Right hindlimb (tissue), 1 donor: ENCODE measurements around the gene WWOX.
"Not testable (repeated sequence)": the region's sequence is repeated elsewhere in the genome, so short reads cannot be mapped to it uniquely, and the experiment has no call there.

ENCODE experiments used
- DNase-seq: peaks from one replicate; pipeline ENCODE4 v3.0.0-alpha.2; 2018

WWOX gene

DNA sequence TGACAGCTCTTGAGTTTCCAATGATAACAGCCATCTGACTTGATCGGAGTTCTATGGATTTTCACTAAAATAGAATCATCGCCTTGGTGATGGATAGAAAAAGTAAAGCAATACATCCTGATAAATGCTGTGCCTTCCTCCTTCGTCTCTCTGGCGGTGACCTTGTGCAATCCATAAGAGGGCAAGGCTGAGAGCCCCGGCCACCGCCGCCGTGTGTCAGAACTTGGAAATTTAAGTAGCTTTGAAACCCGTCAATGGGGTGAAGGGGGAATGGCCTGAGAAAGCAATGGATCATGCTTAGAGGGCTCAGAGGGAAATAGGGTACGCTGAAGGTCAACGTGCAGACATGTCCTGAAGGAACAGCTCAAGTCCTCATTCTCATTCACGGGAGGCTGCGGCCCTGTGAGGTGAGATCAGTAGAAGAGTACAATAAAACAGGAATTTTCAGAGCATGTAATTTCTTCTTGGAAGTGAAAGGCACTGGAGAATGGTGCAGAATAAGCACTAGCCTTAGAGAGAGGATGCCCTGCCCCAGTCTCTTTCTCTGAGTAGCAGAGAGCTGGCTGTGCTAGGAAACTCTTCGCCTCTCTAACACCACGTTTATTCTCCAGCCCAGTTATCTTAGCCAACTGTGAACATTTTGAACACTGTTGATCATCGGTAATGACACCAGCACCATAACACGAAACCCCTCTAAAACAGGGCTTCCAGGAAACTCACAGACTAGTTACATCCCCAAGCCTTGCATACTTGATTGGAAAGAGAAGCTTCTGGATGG lies 573.5 kb downstream of the WWOX start:
- no peak for DNase-seq

- no peak for DNase-seq
Measured at GRCh38 chr16:78673884-78674283, 574.4 kb downstream of the WWOX start.

DNA sequence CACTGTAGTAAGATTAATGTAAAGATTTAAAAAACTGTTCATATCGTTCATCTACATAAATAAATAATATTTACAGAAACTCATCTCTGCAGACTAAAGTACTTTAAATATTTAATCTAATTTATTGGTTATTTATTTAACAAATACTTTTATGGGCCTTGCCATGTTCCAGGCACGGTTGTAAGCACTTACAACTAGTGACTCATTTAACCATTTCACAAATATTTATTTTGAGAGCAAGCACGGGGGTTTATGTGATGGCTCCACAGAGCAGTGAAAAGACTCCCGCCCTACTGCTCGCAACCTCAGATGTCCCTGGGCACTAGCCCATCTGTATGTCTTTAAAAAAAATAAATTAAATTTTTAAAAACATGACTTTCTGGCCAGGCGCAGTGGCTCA lies 575.9 kb downstream of the WWOX start:
- no peak for DNase-seq

DNA sequence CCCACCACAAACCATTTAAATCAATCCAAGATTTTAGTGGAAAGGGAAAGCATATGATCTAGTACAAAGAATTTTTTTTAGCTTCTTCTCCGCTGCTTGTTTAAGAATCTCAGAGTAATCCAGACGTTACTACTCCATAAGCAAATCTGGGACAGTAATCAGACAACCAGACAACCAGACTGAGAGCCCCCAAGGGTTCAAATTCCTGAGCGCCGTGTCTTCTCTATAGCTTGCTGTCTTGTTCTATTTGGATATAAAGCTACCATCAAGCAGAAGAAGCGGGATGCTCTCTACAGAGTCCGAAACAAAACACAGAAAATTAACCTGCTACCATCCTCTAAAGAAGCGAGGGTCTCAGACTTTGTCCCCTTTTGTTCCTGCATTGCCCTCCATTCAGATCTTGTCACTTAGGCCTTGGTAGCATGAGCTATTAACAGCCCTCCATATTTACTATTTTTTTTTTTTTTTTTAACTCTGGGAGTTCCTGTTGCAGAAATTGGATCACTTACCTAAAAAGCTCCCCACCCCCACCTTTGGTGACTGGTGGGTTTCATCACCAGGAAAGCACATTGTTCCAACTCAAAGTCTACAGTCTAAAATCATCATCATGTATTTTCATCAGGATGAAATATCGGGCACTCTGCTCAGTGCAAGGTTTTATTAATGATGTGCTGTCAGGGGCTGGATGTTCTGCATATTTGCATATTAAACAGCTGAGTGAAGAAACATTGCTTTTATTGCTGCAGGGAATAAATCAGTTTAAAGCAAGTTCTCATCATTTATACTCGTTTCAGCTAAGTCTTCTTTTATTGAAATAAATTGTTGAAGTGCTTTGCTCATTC lies 576.7 kb downstream of the WWOX start:
- DNase-seq, result no peak

DNA sequence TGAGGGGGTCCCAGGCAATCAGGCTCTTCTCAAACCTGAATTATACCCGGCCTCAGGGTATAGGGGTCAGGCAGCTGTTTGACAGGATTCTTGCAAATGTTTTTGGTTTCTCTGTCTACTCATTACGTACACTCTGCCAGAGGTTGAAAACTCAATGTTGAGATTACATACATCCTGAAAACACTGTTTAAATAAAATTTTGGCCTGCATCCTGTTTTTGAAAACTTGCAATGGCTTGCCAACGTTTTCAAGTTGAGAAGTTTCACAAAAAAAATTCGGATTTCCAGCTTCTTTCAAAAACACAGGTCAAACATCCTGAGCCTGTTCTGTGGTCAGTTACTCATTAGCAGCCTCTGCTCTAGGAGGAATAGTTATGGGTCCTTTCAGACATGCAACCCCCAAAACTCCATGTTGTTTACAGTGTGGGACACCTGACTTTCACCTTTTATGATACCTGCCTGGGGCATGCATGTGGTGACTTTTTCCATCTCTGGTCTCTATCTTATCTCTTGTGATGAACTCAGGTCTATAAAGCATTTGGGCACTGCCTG lies 577.8 kb downstream of the WWOX start:
- no peak for DNase-seq

- no peak for DNase-seq
Measured at GRCh38 chr16:78679546-78679945, 580.1 kb downstream of the WWOX start.

DNA sequence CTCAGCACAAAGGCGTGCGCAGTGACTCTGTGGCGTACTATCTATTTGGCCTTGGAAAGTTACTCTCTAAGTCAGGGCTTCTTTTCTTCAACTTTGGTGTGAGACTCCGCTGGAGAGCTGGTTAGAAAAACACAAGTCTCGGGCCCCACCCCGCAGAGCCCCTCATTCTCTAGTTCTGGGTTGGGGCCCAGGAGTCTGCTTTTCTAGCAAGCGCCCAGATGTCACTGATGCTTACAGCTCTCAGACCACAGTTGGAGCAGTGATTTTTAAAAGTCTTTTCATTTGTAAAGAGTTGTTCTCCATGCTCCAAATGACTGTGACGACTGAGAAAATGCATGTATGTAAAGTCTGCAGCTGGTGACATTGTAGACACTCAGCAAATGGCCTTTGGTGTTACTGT lies 582.3 kb downstream of the WWOX start:
- no peak for DNase-seq

GRCh38 chr16:78684030-78684611 lies 584.7 kb downstream of the WWOX start:
- DNase-seq, result peak; percentile 72

DNA sequence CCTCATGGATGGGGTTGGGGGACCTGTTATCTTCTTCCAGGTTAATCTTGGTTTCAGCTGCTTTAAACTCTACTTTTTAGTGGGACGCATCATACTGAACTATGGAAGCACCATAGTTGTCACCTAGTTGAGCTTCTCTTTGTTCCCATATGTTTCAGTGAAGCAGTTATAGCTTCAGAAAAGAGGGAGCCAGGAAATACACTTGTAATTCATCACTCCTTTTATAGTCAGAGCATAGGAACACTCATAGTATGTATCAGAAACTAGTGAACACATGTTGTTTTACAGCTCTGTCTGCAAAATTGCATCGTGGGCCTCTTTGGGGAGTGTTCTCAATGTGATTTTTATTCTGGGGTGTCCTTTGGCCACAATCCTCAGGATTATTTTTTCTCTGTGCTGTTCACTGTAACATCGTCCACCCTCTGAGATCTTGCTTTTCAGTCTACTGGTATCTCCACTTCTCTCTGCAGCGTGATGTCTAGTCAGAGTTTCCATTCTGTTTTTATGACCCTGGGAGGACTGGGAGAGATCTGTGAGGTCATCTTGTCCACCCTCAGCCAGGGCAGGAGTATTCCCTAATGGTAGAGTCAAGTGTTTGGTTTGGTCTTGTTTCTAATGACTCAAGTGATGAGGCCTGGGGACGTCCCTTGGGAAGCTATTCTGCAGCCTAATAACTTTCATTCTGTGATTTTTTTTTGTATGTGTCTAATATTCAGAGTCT lies 585.4 kb downstream of the WWOX start:
- peak; percentile 62 for DNase-seq

DNA sequence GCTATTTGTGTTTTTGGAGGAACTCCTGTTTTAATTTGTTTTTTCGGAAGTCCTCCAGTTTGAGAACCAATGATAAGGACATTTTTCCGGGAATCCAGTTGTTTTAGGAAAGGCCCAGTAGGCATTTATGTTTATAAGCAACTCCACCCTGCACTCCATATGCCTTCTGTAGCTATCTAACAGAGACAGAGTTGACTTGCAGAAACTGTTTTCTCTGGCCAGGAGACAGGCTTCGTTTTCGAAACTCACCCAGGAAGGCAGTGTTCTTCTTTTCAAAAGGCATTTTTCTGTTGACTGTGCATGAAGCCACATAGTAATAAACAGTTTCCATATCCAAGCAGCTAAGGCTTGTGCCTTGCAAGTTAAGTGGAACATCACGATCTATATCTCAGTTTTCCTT lies 587.1 kb downstream of the WWOX start:
- DNase-seq, result no peak

- peak; percentile 63 for DNase-seq
Measured at GRCh38 chr16:78689028-78689427, 589.6 kb downstream of the WWOX start.

DNA sequence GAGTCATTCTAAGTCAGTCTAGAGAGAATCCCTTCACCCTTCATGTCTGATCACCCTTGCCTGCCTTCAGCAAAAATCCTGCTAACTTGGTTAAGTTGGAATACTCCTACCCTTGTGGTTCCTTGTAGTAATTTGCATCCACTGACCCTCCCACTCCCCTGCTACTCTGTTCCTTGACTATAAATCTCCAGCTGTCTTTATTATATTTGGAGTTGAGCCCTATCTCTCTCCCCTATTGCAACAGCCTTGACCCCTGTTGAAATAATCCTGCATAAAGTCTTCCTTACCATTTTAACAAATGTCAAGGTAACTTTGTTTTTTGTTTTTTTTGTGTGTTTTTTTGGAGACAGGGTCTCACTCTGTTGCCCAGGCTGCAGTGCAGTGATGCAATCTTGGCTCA lies 590.1 kb downstream of the WWOX start:
- DNase-seq, result no peak

DNA sequence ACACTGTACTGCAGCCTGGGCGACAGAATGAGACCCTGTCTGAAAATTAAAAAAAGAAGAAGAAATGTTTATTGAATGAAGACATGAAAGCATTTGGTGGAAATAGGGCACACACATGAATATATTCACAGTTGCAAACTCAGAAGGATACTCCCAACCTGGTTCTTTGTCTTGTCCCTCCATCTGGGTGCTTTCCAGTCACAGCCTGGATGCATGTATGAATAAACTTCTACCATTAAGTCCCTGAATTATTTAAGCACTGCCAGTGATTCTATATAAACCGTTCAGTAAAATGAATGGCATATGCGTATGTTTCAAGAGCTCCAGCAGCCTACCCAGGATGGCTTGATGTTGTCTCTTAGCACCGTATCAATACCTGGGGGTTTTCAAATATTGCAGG lies 591.1 kb downstream of the WWOX start:
- no peak for DNase-seq

DNA sequence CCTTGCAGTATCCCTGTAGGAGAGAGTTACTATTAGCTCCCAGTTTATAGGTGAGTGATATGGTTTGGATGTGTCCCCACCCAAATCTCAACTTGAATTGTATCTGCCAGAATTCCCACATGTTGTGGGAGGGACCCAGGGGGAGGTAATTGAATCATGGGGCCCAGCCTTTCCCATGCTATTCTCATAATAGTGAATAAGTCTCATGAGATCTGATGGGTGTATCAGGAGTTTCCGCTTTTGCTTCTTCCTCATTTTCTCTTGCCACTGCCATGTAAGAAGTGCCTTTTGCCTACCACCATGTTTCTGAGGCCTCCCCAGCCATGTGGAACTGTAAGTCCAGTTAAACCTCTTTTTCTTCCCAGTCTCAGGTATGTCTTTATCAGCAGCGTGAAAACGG lies 592.3 kb downstream of the WWOX start:
- not testable (repeated sequence) for DNase-seq

DNA sequence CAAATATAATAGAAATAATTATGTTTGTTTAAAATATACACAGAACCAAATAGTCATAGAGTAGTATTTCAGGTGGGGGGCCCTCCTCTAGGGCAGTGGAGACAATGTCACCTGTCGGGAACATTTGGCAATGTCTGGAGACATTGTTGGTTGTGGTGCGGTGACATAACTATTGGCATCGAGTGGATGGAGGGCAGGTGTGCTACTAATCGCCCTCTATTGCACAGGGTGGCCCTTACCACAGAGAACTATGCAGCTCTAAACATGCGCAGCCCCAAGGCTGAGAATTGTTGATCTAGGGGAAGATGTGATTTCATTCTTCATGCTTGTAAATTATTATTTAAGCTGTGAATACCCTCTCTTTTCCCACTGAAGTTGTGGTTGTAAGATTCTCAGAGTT lies 594.0 kb downstream of the WWOX start:
- DNase-seq, result no peak

DNA sequence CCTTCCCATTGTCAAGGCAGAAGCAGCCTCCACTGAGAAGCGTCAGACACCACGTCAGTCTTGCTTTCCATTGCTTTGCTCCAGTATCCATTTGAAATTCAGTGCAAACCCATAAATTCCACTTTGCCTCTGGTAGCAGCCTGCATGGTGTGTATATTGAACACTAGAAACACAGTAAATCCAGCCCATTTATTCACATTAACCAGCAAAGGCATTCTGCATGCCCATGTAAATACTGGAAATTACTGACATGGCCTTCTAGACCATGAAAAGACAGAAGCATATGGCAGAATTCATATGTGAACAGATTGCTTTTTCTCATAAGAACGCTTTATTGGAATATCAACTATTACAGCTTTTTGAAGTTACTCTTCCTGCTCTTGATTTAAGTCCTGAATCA lies 595.0 kb downstream of the WWOX start:
- no peak for DNase-seq

DNA sequence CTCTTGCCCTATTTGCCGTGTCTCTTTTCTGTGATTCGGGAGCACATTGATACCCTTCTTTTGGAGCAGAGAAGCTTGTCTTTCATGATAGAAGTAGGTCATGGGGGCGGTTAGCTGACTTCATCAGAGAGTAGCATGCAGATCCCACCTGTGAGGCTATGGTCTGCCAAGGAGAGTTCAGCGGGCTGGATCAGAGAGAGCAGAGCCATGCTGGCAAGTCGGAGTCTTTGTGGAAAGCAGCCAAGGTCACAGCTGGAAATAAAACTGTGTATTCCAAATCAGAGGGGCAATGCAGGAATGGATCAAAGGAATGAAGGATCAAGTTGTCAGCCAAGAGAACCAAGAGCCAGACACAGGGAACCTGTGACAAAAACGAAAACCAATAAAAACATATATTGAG lies 595.9 kb downstream of the WWOX start:
- peak; percentile 41 for DNase-seq

- no peak for DNase-seq
Measured at GRCh38 chr16:78696797-78697196, 597.3 kb downstream of the WWOX start.

- no peak for DNase-seq
Measured at GRCh38 chr16:78697426-78697825, 598.0 kb downstream of the WWOX start.

GRCh38 chr16:78703936-78704335 lies 604.5 kb downstream of the WWOX start:
- no peak for DNase-seq

- no peak for DNase-seq
Measured at GRCh38 chr16:78704416-78704815, 605.0 kb downstream of the WWOX start.

- DNase-seq, result no peak
Measured at GRCh38 chr16:78705694-78706093, 606.2 kb downstream of the WWOX start.

DNA sequence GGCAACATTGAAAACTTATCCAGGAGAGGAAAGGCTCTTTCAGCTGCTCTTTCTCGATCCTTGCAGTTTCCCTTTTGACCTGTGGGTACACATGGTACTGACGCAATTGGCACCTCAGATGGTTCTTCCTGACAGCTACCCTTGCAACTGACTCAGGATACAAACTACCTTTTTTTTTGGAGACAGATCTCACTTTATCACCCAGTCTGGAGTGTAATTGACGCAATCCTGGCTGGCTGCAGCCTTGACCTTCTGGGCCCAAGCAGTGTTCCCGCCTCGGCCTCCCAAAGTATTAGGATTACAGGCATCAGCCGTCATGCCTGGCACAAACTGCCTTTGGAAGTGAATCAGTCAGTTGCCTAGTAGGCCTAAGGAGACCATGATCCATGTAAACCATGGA lies 607.2 kb downstream of the WWOX start:
- DNase-seq, result no peak
